ENCODE measurements around the gene MYO1E.

MYO1E gene

DNA sequence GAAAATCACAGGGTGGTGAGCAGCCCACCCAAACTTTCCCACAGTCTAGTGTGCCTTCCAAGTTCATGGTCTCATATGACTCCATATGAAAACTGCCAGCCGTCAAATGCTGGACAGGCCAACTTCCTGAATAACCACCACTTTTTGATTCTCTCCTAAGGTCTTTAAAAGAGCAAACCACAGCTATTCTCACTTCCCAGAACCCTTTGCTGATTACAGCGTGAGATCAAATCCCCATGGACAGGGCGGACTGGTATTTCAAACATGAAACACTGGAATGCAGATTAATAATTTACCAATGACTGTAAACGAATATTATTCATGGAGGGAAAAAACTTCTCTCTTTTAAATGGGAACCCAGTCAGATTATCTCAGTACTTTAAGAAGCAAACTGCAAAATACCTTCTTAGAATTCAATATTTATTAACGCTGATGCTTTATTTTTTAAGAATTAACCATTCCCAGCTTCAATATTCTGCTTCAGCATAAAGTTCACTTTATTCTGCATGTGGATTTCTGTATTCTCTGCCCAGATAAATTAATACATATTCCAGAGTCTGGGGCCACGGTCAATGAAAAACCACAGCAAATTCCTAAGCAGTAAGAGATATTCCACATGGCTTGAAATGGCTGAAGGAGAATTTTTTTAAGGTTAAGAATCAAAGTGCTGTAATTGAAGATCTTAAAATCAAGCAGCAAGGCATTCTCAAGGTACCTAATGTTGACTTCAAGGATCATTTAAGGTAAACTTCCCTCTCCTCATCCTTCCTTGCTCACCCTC is 42.9 kb downstream of the MYO1E start:
- no peak overlapping the region for H3K4me3 ChIP-seq (ENCODE audit: low read length)
- no peak for DNase-seq (ENCODE audit: low read depth, low spot score)

DNA sequence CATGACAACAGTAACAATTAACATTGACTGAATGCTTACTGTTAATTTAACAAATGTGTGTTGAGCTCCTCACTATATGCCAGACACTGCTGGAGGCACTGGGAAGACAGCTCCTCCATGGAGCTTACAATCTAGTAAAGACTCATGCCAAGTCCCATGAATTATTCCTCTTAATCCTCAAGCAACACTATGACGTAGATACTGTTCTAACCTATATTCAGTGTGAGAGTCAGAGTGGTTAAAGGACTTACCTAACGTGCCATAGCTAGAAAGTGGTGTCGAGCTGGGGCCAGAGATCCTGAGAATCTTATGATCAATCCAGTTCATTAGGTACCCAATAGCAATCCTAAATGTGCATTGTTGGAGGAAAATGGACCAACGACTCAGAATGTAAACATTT is 43.6 kb downstream of the MYO1E start:
- no peak overlapping the region for H3K4me3 ChIP-seq (ENCODE audit: low read length)
- no peak for DNase-seq (ENCODE audit: low read depth, low spot score)

DNA sequence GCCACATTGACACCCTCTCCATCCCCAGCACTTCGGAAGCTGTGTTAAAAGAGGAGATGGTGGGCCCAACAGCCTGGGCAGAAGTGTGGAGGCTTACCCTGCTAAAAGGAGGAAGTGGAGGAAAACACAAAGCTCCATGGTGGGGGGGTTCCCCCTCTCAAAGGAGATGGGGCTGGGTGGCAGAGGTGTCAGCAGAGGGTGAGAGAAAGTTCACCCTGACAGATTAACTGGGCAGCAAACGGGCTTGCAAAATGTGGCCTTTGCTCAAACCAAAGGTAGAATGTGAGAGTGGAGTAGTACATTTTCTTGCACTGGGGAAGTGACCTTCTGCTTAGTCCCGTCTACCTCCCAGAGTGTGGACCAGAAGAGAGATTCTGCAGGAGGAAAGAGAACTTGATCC is 44.7 kb downstream of the MYO1E start:
- DNase-seq (ENCODE audit: low read depth, low spot score): no peak

DNA sequence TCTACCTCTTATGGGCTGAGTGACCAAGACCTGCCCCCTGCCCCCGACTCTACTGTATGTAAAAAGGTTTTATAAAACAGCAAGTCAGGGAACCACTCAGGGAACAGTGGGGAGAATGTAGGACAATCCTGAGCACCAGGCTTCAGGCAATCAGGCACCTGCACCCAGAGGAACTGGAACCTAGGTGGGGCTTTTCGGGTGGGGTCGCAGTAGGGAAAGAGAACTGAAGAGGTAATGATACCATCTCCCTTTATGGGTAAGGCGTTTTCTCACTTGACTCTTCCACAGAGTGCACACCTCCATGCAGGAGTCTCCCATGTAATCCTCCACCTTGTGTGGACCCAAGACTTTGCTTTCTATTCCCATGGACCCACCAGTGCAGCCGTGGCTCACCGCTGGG is 45.8 kb downstream of the MYO1E start:
- H3K4me3 ChIP-seq (ENCODE audit: low read length): no peak overlapping the region
- no peak for DNase-seq (ENCODE audit: low read depth, low spot score)

More for the DNA sequence above, 44.7 kb downstream of the MYO1E start:
- H3K4me3 ChIP-seq (ENCODE audit: low read length): no peak overlapping the region

DNA sequence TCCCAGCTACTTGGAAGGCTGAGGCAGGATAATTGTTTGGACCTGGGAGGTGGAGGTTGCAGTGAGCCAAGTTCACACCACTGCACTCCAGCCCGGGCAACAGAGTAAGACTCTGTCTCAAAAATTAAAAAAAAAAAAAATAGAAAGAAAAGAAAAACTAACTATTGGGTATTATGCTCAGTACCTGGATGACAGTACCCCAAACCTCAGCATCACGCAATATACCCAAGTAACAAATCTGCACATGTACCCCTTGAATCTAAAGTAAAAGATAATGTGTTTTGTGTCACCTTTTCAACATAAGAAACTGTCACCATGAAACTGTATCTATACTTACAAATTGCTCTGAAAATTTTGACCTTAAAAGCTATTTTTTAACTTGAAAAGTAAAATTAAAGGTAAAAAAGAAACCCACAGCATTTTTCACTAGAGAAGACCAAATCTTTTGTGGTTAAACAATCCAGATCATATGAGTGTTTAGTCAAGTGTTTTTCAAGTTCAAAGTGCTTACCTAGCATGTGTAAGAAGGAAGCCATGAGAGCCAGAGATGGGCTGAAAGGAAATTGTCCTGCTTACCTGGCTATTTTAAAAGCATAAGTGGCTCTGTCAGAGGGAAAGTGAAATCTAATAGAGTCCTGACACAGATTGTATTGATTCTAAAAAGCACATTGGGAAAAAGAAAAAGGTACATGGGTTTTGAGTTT is 50.5 kb downstream of the MYO1E start:
- no peak for DNase-seq (ENCODE audit: low read depth, low spot score)
- no peak overlapping the region for H3K4me3 ChIP-seq (ENCODE audit: low read length)

DNA sequence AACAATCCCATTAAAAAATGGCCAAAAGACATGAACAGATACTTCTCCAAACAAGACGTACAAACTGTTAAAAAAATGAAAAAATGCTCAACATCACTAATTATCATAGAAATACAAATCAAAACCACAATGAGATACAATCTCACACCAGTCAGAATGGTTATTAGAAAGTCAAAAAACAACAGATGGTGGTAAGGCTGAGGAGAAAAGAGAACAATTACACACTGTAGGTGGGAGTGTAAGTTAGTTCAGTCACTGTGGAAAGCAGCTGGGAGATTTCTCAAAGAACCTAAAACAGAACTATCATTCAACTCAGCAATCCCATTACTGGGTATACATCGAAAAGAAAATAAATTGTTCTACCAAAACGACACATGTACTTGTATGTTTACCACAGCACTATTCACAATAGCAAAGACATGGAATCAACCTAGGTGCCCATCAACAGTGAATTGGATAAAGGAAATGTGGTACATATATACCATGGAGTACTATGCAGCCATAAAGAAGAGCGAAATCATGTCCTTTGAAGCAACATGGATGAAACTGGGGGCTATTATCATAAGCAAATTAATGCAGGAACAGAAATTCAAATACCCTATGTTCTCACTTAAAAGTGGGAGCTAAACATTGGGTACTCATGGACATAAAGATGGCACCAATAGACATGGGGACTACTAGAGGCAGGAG is 51.5 kb downstream of the MYO1E start:
- H3K4me3 ChIP-seq (ENCODE audit: low read length): no peak overlapping the region
- DNase-seq (ENCODE audit: low read depth, low spot score): no peak

DNA sequence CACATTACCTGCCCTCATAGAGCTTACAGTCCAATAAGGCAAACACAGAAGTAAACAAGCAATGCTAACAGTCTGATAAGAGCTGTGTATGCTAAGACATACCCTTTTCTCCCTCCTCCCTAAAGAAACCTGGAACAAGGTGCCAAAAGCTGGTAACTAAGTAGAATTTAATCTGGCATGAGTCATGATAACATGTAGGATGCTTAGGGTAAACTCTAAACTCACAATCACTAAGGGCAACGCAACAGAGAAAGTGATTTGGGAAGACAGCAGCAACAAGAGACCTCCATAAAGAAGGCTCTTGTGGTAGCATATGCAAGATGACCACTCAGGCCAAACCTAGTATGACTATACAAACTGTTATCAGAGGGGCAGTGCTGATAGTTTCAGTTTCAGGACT is 55.5 kb downstream of the MYO1E start:
- no peak for DNase-seq (ENCODE audit: low read depth, low spot score)
- no peak overlapping the region for H3K4me3 ChIP-seq (ENCODE audit: low read length)

DNA sequence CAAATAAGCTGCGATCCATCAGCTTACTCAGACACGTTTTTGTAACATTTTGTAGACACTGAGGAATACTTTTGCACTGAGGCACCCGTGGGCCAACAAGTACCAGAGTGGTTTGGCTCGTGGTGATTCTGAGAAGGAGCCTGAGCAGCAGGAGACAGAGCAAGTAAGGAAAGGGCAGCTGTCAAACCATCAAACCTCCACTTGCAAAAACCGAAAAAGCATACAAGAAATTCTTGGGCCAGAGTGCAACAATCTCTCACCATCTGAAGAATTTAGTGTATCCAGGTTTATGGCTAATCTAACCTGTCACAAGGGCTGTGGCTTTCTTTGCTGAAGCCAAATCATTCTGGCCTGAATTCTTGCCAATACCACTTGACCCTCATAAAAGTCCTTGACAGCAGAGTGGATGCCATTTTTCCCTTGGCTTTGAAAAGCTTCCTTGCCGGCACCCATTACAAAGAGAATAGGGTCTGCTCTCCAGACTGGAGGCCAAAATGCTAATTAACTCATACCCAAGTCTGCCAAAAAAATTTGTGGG is 56.7 kb downstream of the MYO1E start:
- no peak overlapping the region for H3K4me3 ChIP-seq (ENCODE audit: low read length)
- no peak for DNase-seq (ENCODE audit: low read depth, low spot score)

DNA sequence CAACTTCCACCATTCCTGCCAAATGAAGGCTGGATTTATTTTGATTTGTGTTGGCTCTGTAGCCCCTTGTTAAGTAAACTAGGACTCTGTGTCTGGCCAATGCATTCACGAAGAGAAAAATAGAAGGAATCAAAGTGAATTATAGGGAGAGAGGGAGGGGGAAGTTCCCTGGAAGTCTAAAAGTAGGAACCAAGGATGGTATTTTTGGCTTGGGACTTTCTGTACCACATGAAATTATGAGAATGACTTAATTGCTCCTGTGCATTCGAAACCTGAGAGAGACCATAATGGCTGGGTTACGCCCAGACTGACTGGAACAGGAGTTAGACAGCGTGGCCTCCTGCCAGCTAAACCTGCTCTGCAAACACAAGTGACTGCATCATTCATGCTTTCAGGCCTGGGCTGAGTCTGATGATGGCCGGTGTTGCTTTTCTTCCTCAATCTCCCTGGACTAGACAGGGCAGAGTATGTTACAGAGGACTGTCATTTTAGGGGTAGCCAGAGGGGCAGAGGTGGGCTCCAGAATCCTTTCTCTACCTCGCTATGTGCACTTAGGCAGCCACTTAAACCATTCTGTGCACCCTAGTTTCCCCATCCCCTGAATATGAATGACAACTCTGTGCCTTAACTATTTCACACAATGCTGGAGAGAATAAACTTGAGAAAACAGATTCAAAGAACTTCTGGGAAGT is 58.9 kb downstream of the MYO1E start:
- H3K4me3 ChIP-seq (ENCODE audit: low read length): no peak overlapping the region
- DNase-seq (ENCODE audit: low read depth, low spot score): no peak

DNA sequence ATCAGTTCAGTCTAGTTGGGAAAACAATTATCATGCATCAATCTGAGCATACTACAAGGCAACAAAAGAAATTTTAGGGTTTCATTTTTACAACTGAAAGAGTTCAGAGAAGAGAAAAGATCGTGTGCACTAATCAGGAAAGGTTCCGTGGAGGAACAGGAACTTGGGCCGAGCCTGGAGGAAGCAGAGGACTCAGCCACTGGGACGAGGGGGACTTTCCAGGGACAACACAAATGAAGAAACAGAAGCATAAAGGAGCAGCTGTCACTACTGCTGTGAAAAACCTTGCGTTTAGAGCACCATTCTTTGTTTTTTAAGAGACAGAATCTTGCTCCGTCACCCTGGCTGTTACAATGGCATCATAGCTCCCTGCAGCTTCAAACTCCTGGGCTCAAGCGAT is 60.5 kb downstream of the MYO1E start:
- H3K4me3 ChIP-seq (ENCODE audit: low read length): no peak overlapping the region
- no peak for DNase-seq (ENCODE audit: low read depth, low spot score)

DNA sequence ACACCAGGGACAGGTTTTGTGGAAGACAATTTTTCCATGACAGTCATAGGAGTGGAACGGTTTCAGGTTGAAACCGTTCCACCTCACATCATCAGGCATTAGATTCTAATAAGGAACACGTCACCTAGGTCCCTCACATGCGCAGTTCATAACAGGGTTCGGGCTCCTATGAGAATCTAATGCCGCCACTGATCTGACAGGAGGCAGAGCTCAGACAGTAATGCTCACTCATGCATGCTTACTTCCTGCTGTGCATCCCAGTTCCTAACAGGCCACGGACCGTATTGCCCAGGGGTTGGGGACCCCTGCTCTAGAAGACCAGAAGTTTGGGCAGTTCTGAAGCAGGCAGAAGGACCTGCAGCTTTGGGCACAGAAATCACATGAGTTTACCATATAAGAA is 61.5 kb downstream of the MYO1E start:
- DNase-seq (ENCODE audit: low read depth, low spot score): no peak
- H3K4me3 ChIP-seq (ENCODE audit: low read length): no peak overlapping the region

DNA sequence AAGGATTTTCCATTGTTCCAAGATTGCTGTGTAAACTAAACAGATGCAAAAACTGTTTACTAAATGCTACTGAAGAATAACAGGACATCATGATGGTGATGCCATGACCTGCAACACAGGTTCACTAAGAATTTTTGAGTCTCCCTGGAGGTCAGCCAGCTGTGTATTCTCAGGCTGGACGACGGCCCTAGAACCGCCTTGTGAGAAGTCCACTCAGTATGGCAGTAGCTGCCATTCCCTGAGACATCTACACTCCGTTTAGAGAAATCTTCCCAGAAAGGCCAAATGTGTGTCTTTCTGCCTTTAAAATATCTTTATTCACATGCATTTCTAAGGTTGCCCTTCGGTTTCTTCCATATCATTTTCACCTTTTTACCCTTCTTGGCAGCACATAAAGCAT is 63.3 kb downstream of the MYO1E start:
- no peak overlapping the region for H3K4me3 ChIP-seq (ENCODE audit: low read length)
- DNase-seq (ENCODE audit: low read depth, low spot score): no peak

DNA sequence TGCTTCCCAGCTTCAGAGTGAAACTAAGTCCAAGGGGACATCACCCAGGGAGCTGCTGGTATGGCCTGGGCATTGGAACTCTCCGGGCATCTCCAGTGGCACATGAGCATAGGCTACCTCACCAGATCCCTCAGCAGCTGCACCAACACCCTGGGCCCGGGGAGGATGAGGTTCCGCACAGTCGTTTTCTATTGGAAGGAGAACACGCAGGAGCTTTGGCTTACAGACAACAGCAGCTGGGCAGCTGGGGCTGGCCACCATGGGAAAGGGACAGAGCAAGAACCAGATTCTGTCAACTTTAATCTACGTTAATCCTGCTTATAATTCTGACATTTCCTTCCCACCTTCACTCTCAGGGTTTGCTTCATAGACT is 65.5 kb downstream of the MYO1E start:
- no peak for DNase-seq (ENCODE audit: low read depth, low spot score)
- no peak overlapping the region for H3K4me3 ChIP-seq (ENCODE audit: low read length)

DNA sequence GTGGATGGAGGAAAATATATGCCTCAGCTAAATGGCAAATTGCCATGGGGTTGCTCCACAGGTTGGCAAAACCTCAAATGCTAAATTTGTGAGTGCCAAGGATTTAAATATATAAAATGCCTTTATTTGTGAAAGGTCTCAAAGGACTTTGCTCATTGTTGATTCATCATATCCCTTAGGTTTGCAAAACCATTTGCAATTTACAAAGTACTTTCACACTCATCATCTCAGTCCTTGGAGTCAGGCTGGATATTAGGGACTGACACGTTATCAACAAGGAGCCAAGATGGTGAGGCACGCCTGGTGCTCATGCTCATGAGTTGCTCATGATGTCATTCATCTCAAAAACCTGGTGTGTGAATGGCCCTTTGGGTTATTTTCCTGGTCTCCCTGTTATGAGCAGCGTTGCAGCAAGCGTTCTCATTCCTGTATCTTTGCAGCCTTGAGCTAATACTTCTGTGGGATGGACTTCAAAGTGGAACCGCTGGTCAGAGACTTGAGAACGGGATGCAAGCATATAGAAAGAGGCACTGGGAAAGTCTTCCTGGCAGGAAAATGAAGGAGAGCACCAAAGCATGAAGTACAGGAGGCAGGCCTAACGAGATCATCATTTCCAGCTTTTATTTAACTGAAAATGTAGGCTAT is 66.0 kb downstream of the MYO1E start:
- no peak for DNase-seq (ENCODE audit: low read depth, low spot score)
- H3K4me3 ChIP-seq (ENCODE audit: low read length): no peak overlapping the region

DNA sequence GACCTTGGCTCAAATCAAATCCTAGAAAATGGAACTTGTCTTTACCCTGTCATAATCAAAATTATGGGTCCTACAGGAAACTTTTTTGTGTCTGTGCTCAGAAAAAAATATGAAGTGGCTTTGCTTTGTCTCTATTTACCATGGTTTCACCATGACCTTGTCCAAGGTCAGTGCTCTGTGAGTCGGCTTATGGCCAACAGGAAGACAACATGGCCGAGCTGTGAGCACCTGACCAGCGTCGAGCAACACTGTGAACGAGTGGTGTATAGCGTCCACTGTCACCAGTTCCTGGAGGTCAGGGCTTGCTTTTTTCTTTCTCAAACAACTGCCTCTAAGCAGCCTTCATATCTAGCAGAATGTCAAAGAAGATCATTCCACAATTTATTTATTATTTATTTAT is 67.9 kb downstream of the MYO1E start:
- no peak overlapping the region for H3K4me3 ChIP-seq (ENCODE audit: low read length)

DNA sequence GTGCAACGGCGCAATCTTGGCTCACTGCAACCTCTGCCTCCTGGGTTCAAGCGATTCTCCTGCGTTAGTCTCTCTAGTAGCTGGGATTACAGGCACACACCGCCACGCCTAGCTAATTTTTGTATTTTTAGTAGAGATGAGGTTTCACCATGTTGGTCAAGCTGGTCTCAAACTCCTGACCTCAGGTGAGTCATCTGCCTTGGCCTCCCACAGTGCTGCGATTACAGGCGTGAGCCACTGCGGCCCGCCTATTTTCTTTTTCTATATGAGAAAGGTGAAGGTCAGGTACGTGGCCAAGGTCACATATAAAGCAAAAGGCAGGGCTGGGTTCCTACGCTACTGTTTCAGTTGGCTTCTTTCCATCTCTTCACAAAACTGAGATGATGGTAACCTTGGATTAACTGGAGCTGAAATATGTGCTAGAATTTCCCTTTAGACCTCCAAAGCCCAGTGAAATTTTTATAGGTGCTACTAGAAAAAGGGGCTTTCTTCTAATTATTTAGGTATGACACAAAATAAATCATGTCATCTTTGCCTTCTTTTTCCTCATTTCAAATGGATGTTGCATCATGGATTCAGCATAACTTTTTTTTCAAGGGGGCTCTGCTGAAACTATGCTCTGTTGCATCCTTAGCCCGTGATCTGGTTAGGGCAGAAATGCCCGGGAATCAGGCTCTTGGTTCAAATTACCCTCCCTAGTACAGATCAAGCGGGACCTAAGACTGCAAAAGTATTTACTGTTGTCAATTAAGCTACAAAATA is 68.5 kb downstream of the MYO1E start:
- no peak overlapping the region for H3K4me3 ChIP-seq (ENCODE audit: low read length)

More for the DNA sequence above, 67.9 kb downstream of the MYO1E start:
- DNase-seq (ENCODE audit: low read depth, low spot score): no peak

DNA sequence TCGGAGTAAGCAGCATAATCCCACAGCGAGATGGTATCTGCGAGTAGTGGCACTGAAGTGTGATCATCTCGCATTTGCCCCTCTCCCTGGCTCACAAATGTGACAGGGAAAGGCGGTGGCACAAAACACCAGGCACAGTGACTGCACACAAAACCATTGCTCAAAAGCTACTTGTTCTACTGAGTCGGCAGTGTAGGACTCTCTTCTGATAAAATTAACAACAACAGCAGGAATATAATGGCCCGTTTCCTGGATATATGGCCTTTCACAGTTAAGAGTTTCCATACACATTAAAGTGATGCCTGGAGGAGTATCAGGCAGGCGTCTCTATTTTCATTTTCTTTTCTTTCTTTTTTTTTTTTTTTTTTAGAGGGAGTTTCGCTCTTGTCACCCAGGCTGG is 69.0 kb downstream of the MYO1E start:
- DNase-seq (ENCODE audit: low read depth, low spot score): no peak
- H3K4me3 ChIP-seq (ENCODE audit: low read length): no peak overlapping the region

More for the DNA sequence above, 68.5 kb downstream of the MYO1E start:
- DNase-seq (ENCODE audit: low read depth, low spot score): no peak

DNA sequence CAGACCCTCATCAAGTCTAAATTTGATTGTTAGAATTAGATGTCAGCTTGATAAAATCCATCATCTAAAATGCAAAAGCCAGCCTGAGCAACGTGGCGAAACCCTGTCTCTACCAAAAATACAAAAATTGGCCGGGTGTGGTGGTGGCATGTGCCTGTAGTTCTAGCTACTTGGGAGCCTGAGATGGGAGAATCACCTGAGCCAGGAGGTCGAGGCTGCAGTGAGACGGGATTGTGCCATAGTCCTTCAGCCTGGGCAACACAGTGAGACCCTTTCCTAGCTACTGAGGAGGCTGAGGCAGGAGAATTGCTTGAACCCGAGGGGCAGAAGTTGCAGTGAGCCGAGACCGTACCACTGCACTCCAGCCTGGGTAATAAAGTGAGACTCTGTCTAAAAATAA is 69.5 kb downstream of the MYO1E start:
- no peak overlapping the region for H3K4me3 ChIP-seq (ENCODE audit: low read length)
- no peak for DNase-seq (ENCODE audit: low read depth, low spot score)
